ENCODE results near the gene FIGLA.

GRCh38 chr2:70816726-70817125, 26.3 kb upstream of the FIGLA start:
- TF ChIP-seq POLR2A (IDR thresholded peaks at IDR 0.05; ENCODE audit: low read length) = no peak
- no peak for TF ChIP-seq GATA1 (IDR thresholded peaks at IDR 0.05; ENCODE audit: low read depth, low read length)

Data from erythroblast (primary cell).